GM12872 (cell line): ENCODE results near the gene PQBP1.

Experiments used
- TF ChIP-seq, protein P1 (sequence below): IDR thresholded peaks from 3 replicates; pipeline ENCODE4 v1.5.1; 2011; ENCODE audit warnings: low read depth, mild to moderate bottlenecking, low read length, moderate library complexity; ENCODE audit not compliant: insufficient read depth

The PQBP1 gene

DNA sequence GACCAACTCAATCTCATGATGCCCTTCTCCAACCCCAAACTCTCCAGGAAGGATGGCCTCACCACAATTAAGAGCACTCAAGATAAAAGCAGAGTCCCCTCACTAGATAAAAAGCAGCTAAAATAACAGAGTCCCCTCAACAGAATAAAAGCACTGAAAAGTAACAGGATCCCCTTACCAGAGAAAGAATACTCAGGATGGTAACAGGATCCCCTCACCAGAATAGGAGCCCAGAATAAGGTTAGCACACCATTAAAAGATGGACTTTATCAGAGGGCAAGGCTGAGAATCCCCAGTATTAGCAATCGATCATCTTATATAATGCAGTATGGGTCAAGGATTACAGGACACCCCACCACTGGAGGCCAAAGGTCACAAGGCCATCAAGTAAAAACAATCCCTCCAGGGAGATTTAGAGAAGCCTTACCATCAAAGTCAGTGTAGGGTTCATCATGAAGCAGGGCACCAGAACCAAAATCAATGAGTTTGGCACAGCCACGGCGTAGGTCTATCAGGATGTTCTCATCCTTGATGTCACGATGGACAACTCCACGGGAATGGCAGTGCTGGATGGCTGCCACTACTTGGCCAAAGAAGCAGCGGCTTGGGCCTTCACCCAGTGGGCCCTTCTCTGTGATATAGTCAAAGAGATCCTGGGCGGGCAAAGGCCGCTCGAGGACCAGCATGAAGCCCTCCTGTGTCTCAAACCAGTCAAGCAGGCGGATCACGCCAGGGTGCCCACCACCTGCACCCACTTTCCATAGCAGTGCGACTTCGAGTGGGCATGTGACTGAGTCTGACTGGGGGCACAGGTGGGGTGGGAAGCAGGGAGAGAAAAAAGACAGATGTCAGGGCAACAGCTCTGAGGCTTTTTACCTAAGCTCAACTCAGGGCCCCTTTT lies 17.1 kb downstream of the PQBP1 start:
- TF ChIP-seq, protein P1, sequence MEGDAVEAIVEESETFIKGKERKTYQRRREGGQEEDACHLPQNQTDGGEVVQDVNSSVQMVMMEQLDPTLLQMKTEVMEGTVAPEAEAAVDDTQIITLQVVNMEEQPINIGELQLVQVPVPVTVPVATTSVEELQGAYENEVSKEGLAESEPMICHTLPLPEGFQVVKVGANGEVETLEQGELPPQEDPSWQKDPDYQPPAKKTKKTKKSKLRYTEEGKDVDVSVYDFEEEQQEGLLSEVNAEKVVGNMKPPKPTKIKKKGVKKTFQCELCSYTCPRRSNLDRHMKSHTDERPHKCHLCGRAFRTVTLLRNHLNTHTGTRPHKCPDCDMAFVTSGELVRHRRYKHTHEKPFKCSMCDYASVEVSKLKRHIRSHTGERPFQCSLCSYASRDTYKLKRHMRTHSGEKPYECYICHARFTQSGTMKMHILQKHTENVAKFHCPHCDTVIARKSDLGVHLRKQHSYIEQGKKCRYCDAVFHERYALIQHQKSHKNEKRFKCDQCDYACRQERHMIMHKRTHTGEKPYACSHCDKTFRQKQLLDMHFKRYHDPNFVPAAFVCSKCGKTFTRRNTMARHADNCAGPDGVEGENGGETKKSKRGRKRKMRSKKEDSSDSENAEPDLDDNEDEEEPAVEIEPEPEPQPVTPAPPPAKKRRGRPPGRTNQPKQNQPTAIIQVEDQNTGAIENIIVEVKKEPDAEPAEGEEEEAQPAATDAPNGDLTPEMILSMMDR, result no peak

DNA sequence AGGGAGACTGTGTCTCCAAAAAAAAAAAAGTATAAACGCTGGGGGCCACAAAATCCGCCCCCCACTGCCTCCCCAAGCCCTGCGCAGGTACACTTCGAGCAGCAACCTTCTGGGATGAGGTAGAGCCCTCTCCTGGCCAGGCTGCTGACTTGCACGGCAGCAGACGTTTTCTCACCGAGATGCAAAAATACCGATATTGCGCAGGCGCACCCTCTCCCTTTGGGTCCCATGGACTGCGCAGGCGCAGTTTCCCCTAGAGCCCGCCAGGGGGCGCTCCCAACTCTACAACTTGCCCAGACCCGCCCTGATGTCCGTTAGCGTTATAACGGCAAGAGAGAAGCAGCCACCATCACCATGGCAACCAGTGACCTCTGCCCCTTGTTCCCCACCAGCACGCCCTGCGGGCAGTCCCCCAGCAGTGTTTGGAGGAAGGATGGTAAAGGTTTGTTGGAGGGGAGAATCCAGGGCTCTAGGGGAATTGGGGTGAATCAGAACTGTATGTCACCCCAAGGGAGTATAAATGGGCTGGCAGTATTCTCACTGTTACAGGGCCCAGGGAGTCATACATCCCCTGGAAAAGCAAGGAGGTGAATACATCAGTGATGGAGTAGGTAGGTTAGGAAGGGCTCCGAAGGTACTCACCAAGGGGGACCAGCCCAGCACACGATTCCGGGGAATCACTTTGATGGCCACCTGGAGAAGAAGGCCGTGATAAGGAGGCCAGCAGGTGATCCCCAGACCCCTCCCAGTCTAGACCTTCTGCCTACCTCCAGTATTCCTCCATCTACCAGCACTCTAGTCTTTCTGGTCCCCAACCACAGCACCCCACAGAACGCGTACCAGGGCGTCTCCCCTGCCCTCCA lies 19.6 kb downstream of the PQBP1 start:
- TF ChIP-seq, protein P1, result peak; percentile 90

DNA sequence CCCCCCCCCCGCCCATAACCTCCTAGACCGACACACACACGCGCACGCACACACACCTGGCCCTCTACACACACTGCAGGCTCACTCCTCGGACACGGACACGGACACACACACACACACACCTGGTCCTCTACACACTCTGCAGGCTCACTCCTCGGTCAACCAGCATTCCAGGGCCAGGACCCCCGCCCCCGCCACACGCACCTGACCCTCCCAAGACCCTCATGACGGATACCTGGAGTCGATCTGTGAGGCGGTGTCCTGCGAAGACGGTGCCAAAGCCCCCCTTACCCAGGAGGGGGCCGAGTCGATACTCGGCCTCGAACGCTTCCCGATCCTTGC lies 20.5 kb downstream of the PQBP1 start:
- TF ChIP-seq, protein P1, result no peak

DNA sequence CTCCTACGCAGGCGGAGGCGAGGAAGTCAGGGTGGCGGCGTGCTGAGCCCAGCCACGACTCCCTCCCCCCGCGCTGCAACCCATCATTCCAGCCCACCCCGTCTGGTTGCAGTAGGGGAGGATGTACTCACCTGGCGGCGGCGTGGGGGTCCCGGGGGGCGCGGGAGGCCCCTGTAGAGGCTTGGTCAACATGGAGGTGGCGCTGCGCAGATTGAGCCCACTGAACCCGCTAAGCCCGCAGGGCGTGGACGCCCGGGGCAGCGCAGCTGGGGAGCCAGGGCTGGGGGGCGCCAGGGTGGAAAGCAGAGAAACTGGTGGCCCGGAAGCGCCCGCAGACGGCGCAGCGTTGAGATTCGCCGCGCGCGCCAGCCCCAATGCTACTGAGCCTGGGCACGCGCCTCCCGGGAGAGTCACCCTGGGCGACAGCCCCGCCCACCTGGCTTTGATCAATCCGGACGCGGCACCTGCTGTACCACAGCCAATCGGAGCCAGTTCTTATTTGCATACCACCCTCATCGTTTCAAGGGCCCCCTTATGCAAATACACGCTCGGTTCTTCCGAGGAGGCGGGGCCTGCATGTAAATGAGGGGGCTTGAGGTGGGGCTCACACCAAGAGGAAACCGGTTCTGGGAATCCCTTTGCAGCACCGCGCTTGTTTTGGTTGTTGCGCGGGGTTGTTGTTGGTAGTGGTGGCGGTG lies 21.1 kb downstream of the PQBP1 start, which contains the start of gene PIM2:
Gene PIM2, minus strand, starts transcription at position 382 of the 698 bp plus-strand sequence. Its CDS starts 190 bp downstream, at position 192.
- TF ChIP-seq, protein P1, result no peak

DNA sequence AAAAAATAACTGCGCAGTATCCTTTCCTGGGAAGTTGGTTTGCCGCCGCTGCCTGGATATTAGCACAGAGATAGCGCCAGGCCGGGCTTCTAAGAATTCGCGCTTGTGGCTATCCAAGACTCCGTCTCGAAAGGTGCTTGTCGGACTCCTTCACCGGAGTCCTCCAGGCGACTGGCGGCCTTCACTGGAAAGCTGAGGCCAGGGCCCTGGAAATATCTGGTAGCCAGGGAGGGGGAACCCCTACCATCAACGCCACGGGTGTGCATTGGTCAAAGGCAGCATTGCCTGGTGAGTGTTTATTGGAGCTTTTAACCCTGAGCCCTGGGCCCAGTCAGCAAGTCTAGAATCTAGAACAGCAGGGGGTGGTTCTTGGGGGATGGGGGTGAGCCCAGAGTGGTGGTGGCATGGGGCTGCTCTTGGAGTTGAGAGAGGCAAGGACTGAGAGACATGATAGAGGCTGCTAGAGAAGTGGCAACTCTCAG lies 21.7 kb downstream of the PQBP1 start:
- TF ChIP-seq, protein P1, result no peak

DNA sequence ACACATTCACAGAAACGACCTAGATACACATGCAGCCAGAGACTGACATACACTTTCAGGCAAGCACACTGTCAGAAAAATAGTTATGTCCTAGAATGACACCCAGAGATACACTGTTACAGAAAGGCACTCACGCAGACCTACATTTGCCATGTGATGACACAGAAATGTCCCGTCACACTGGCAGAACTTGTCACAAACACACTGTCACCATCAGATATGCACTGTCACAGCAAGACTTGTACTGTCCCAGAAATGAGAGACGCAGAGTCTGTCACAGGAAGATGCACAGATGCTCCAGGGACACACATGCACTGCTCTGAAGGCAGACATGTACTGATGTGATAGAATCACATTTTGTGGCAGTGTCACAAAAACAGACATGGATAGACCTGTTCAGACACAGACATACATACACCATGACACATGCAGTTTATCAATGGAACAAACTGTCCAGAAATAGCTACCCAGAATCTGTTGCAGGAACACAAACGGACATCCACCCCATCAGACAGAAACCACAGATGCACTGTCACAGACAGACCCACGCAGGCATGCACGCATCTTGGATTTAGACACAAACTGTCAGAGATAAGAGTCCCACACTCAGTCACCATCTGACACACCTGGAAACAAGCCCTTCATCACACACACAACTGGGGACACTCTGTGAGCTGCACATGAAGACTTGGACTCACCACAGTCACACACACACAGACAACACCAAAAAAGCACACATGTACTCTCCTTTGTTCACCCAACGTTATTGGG lies 22.4 kb downstream of the PQBP1 start:
- TF ChIP-seq, protein P1, result no peak
